ENCODE results near the gene ADCK2.
"Not testable (repeated sequence)": the region's sequence is repeated elsewhere in the genome, so short reads cannot be mapped to it uniquely, and the experiment has no call there.

Gene ADCK2

DNA sequence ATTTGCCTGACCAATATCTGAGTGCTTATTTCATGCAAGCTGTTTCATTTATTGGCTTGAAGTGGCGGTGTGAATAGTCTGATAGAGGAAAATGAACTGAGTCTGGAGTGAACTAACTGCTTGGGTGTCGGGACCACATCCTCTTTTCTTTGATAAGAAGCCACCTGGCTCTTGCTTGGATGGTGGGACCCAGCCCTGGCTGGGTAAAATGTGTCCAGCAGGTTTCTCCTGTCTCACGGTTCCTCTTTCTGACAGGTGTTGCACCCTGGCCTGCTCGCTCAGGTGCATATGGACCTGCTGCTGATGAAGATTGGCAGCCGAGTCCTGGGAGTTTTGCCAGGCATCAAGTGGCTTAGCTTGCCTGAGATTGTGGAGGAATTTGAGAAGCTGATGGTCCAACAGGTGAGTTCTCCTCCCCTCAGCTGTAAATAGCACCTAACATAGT lies 1.6 kb downstream of the ADCK2 start:
- DNase-seq (ENCODE audit: low spot score): no peak

DNA sequence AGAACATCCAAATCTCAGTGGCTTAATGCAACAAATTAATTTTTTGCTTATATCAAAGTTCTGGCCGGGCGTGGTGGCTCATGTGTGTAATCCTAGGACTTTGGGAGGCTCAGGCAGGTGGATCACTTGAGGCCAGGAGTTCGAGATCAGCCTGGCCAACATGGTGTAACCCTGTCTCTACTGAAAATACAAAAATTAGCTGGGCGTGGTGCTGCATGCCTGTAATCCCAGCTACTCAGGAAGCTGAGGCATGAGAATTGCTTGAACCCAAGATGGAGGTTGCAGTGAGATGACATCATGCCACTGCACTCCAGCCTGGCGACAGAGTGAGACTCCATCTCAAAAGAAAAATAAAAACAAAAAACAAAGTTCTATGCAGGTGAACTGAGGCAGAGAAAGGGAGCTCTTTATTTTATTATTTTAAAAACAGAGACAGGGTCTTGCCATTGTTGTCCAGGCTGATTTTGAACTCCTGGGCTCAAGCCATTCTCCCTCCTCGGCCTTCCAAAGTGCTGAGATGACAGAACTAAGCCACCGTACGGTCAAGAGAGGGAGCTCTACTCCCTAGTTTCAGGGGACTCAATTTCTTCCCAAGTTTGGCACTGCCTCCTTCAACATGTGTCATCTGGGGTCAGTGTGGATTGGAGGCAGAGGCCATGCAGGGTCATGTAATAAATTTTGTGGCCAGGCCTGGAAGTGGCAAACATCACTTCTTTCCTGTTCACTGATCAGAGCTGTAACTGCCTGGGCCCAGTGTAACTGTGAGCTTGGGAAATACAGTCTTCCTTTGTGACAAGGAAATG lies 2.4 kb downstream of the ADCK2 start:
- DNase-seq (ENCODE audit: low spot score): peak; percentile 82

DNA sequence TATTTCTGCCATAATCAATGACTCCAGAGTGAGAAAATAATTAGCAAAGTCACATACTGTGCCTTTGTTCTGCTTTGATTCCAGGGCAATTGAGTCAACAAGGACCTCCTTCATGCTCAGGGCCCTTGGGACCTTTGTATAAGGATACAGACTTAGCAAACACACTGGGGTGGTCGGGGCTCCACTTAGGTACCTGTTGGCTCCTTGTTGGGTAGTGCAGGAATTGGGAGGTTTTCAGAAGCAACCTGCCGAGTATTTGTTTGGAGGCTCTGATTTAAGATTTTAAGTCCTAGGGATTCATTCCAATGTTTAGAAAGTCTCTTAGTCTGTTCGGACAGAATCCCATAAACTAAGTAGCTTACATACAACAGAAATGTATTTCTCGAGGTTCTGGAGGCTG lies 3.0 kb downstream of the ADCK2 start:
- DNase-seq (ENCODE audit: low spot score): no peak

DNA sequence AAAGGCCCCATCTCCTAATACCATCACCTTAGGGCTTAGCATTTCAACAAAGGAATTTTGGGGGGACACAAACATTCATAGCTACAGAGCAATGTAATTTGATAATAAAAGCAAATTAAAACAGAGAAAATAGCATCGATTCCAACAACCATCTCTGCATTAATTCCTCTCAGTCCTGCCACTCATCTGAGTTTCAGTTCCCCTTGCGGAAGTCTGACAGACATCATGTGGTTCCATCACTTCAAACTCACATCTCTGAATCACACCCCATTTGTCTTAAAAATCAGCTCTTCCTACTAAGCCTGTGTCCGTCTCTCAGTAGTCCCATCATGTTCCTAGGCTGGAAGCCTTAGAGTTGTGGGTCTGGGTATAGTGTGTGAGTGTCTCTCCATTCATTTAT lies 3.6 kb downstream of the ADCK2 start:
- DNase-seq (ENCODE audit: low spot score): no peak

DNA sequence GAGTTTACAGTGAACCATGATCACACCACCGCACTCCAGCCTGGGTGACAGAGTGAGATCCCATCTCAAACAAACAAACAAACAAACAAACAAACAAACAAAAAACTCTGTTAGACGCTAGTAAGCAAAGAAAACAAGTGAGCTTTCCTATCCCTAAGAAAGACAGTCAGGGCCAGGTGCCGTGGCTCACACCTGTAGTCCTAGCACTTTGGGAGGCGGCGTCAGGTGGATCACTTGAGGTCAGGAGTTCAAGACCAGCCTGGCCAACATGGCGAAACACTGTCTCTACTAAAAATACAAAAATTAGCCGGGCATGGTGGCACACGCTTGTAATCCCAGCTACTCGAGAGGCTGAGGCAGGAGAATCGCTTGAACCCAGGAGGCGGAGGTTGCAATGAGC lies 4.2 kb downstream of the ADCK2 start:
- not testable (repeated sequence) for DNase-seq (ENCODE audit: low spot score)

DNA sequence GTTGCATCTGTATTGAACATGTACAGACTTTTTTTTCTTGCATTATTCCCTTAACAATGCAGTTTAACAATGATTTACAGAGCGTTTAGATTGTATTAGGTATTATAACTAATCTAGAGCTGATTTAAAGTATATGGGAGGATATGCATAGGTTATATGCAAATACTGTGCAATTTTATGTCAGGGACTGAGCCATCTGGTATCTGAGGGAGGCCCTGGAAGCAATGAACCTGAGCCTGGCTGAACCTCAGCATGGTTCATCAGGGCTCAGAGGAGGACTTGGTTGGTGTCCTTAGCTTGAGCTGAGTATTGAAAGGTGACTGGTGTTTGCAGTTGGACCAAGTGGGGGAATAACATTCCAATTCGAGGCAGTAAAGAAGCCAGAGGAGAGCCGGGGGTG lies 4.8 kb downstream of the ADCK2 start:
- no peak for DNase-seq (ENCODE audit: low spot score)

DNA sequence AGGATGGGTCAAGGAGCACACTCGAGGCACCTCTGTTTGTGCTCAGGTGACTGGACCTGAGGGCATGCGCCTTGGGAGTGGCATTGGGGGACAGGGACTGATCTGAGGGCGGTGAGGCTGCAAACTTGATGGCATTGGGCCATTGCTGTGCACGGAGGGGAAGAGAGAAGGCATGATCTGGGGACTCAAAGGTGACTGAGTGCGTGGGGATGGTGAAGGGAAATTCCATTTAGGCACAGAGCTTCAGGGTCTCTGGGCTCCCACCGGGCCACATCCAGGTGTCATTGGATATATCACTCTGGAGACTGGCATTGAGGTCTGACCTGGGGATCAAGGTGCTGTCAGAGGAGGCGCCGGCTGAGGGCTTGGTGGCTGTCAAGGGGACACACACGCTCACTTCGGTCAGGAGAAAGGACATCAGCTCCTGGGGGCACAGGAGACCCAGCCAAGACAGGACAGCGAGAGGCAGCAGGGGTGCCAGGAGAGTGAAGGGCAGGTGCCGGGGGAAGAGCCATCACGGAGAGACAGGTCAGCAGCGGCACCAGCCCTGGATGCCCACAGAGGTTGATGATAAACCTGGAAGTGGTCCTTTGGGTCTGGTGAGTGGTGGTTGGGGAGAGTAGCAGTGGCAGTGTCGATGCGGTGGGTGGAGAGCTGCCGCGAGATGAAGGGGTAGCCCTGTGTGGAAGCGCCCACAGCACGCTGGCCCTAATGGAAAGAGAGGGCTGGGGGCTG lies 5.5 kb downstream of the ADCK2 start:
- DNase-seq (ENCODE audit: low spot score): no peak

DNA sequence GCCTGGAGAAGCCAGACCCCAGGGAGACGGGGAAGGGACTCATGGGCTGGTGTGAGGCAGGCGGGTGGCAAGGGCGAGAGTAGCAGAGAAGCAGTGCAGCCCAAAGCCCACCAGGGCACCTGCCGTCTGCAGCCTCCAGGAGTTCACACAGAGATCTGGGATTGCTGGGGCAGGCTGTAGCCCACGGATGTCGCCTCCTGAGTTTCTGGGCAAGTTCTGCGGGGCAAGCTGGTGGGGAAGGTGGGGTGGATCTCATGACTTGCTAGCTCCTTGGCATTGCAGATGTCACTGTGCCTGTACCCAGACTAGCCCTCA lies 6.0 kb downstream of the ADCK2 start:
- DNase-seq (ENCODE audit: low spot score): no peak

DNA sequence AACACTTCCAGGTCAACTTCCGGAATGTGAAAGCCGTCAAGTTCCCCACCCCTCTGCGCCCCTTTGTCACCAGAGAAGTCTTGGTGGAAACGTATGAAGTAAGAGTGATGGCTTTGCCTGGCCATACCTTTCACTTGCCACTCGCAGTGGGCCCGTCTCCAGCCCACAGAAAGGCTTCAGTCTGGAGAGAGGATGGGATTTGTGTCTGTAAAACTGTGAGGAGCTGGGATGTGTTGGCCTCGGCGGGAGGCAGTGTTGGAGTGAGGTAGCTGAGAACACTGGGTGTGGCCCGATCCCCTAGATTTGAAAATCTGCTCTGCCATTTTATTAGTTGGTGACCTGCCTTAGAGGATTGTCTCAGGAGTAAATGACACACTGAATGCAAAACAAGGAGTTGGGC lies 6.4 kb downstream of the ADCK2 start:
- no peak for DNase-seq (ENCODE audit: low spot score)

DNA sequence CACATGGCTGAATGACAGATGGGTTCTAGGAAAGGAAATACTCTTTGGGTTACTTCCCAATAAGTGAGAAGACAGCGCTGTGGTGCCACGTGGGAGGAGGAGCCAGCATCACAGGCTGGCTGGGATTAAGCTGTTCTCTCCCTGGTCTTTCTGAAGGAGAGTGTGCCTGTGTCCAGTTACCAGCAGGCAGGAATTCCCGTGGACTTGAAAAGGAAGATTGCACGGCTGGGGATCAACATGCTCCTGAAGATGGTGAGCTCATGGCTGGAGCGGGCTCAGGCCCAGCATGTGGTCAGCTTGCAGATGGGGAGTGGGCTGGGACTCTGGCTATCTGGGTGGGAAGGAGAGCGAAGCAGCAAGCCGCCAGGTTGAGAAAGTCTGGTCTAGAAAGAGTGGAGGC lies 8.1 kb downstream of the ADCK2 start:
- DNase-seq (ENCODE audit: low spot score): no peak

DNA sequence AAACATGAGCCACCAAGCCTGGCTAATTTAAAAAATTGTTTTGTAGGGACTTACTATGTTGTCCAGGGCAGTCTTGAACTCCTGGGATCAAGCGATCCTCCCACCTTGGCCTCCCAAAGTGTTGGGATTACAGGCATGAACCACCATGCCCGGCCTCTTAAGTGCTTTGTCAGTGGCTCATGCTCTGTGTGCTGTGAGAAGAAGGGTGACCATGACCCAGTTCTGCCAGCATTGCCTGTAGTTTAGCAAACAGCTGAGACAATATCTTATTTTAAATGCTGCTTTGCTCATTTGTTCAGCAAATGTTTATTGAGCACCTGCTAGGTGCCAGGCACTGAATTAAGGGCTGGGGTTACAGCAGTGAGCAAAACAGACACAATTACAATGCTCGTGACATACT lies 9.0 kb downstream of the ADCK2 start:
- DNase-seq (ENCODE audit: low spot score): no peak

DNA sequence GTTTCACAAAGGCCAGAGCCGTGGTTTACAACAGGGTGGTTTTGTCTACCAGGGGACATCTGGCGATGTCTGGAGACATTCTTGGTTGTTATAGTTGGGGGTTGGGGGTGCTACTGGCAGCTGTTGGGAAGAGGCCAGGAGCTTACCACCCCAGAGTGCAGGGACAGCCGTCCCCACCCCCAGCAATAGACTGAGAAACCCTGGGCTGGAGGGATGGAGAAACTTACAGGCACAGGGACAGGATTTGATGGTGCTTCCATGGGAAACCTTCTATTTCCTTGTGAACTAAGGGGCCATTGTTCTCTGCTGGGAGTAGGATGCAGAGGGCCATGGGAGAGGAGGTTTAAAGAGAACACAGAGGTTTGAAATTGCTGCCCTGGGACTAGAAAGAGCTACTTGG lies 10.9 kb downstream of the ADCK2 start:
- DNase-seq (ENCODE audit: low spot score): no peak

DNA sequence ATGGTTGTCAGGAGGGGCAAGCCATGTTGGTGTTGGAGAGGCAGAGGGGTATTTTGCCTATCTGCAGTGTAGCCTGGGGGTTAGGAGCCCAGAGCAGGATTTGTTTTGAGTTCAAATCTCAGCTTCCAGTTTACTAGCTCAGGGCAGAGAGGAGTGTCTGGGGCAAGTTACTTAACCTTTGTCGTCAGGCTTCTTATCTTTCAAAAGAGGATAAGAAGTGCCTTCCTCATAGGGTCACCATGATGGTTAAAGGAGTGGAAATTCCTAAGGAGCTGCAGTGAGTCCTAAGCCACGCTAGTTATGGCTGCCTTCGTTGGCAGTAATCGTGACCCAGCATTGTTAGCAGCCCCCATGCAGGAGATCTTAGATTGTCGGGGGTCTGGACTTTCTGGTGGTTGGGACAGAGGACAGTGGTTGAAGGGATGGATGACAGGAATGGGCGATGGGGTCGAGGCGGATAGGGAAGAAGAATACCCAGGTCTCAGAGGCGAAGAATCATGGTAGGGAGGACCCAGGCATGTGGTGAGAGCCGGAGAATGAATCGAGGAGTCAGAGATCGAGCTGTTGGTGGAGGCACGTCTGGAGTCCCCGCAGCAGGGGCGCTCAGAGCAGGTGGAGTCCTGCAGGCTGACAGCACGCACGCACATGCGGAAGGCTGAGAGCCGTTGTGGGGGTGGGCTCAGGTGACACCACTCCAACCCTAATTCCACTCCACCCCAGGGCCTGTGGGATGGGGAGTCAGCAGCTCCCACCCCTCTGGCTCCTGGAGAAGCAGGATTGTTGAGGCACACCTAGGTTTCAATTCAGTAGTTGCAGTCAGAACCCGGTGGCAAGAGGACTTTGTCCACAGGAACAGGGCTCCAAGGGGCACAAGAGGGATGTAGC lies 11.6 kb downstream of the ADCK2 start:
- DNase-seq (ENCODE audit: low spot score): no peak

DNA sequence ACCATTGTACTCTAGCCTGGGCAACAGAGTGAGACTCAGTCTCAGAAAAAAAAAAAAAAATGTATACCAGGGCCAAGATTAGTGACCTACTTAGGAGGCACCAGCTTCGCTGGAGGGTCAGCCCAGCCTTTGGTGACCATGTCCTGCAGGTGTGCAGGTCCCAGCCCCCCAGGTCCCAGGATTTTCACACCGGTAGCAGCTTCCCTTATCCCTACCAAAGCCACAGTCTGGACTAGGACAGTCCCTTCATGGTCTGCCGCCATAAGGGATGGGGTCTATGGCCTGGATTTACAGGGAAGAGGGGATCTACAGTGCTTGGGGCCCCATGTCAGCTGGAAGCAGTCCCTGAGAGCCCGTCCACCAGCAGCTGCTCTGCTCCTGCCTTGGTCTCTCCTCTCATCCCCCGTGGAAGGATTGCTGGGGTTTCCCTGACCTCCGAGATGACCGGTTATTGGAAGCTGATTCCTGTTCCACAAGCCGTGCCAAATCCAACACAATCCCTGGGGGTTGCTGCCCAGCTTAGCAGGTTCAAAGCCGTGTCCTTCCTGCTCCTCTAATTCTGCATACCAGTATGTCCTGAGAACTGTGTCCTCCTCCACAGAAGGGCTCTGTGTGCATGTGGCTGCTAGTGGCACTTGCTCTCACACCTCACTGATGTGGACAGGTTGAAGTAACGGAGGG lies 12.8 kb downstream of the ADCK2 start:
- no peak for DNase-seq (ENCODE audit: low spot score)

DNA sequence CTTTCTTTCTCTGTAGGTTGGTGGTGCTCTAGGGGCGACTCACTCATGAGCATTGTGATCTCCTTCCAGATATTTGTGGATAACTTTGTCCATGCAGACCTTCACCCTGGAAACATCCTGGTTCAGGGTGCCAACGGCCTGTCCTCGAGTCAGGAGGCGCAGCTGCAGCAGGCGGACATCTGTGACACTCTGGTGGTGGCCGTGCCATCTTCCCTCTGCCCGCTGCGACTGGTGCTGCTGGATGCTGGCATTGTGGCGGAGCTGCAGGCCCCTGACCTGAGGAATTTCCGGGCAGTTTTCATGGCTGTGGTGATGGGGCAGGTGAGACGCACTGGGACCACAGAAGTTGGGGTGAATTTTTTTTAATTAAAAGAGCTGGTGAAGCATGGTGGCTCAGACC lies 14.2 kb downstream of the ADCK2 start:
- DNase-seq (ENCODE audit: low spot score): no peak

DNA sequence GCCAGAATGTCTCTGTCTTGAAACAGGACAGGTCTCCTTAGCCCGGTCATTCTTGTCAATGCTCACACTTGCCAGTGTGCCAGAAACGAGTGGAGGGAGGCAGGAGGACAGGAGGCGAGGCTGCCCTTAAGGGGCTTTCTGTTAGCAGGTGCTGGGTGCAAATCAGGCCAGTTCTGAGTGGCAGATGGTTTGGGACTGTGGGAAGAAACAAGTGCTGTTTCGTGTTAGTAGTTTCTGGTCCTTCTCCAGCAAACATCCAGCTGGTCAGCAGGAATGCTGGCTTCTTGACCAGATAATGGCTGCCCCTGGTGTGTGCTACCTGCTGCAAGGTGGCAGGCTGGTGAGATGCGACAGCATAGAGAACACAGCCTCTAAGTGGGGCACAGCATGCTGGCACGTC lies 15.6 kb downstream of the ADCK2 start:
- no peak for DNase-seq (ENCODE audit: low spot score)

DNA sequence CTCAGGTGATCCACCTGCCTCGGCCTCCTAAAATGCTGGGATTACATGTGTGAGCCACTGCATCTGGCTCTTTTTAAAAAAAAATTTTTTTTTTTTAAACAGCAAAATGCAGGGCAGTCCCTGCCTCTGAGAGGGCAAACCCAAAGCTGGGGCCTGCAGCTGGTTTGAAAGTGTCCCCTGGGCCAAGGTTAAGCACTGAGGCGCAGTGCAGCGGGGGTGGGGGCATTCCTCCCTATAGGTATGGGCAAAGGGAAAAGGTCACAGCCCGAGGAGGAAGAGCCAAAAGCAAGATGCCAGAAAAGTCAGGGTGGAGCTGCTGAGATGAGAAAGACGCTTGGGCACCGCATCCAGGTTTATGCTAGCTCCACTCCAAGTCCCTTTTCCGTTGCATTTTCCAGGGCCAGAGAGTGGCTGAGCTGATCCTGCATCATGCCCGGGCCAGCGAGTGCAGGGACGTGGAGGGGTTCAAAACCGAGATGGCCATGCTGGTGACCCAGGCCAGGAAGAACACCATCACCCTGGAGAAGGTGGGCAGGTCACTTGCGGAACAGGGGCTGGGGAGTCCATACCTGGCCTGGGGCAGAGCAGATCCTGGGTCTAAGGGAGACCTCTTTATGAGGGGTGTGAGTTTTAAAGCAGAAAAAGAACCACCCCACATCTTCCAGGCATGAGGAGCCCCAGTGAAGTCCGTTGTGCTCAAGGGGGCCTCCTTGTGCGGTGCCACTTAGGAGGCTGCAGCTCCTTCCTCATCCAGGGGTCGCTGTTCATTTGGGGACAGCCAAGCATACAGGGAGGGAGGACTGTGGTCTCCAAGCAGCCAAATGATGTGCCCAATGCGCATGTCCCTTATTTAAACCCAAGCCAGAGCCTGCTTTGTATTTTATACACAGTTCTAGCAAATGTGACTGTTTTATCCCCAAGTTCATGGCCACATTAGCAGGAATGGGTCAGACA lies 16.7 kb downstream of the ADCK2 start:
- DNase-seq (ENCODE audit: low spot score): no peak

DNA sequence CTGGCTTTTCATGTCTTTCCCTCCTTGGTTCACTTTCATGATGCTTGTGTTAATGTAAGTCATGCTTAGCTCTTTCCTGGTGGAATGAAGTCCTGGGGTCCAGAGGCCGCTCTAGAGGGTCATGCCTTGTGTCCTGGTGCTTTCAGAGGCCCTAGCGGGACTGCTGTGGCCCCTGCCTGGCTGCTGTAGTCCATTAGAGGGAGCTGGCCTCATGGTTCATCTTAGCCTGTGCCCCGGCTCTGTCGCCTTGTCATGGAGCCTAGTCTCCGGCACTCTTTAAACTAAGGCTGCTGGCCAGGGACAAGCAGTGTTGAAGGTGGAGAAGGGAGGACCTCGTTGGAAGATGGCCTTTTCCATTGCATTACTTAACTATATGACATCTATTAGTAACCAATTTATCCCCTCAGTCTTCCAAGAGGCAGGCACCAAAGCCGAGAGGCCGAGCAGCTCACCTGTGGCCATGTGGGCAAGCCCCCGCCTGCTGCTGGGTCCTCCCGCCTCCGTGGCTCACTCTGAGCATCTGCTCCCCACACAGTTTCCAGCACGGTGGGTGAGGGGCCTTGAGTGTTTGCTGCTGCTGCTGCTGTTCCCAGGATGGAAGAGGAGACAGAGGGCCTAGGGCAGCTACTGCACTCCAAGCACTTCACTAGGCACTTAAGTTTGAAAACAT lies 18.8 kb downstream of the ADCK2 start:
- no peak for DNase-seq (ENCODE audit: low spot score)

DNA sequence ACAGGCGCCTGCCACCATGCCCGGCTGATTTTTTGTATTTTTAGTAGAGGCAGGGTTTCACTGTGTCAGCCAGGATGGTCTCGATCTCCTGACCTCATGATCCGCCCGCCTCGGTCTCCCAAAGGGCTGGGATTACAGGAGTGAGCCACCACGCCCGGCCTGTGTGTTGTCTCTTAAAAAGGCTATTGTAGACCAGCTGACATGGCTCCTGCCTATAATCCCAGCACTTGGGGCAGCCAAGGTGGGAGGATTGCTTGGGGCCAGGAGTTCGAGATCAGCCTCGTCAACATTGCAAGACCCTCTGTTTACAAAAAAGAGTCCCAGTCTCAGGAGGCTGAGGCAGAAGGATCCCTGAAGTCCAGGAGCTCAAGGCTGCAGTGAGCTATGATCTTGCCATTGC lies 21.1 kb downstream of the ADCK2 start:
- not testable (repeated sequence) for DNase-seq (ENCODE audit: low spot score)

DNA sequence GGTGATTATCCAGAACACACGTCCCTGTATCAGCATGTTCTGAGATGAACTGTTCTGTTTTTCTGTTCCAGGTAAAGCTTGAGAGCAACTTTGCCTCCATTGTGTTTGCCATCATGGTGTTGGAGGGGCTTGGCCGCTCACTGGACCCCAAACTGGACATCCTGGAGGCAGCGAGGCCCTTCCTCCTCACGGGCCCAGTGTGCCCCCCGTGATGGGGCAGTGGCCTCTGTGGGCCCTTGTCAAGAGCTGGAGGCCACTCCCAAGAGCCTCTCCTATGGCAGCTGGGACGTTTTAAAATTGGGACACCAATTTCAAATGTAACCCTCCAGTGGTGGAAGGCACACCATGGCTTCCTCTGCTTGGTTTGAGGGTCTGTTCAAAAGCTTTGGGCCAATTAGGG lies 21.8 kb downstream of the ADCK2 start:
- DNase-seq (ENCODE audit: low spot score): no peak

DNA sequence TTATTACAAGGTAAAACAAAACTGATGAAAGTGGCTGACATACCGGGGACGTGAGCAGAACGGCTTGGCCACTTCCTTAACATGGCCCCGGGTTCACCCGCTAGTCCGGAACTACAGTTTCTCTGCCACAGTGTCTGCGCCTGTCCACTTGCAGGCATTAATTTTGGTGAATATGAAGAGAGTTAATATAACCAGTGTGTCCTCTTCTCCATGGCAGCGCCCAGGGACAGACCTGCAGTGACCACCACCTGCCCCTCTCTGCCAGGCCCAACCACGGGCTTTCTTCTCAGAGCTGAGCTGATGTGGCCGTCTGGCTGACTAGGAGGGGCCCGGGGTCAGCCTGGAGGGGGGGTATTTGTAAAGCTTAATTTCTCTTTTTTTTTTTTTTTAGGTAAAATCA lies 22.6 kb downstream of the ADCK2 start:
- no peak for DNase-seq (ENCODE audit: low spot score)

Data from AG20443 (cell line).